Neural progenitor cell (in vitro differentiated cells): ENCODE measurements around the gene BDH1.

Source experiments
- CTCF ChIP-seq: fragments of 200-600 bp; sonication (generic); IDR thresholded peaks from 2 replicates; pipeline ENCODE4 v1.5.1; 2017; ENCODE audit warnings: antibody characterized with exemption, mild to moderate bottlenecking
- EZH2 ChIP-seq: fragments of 200-600 bp; sonication (generic); IDR thresholded peaks from 2 replicates; pipeline ENCODE4 v1.6.1; 2017; ENCODE audit warnings: antibody characterized with exemption, mild to moderate bottlenecking, moderate library complexity

DNA sequence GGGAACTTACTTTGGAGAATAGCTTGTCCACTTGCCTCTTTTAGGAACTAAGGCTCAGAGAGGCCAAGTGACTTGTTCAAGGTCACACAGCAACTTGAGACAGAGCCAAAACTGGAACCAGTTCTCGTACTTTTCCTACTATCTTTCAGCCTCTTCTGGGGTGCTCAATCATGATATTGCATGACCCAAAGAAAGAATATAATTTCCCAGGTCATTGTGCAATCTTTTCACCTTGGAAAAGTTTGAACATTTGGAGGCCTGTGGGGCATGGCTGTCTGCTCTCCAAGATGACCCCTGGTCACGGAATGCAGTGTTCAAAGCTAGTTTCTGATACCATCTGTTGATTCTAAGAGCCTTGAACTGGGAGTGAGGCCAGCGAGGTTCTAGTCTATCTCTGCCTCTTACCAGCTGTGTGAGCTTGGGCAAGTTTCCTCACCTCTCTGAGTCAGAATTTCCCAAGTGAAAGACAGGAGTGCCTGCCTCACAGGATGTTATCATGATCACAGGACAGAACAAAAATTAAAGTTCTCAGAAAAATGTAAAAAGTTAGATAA lies 89.7 kb downstream of the BDH1 start:
- TF ChIP-seq CTCF, result no peak
- no peak for TF ChIP-seq EZH2
